Spleen (tissue), 11 donors: ENCODE results near the gene NPSR1. TPM values are rescaled to one million over a fixed set of nuclear protein-coding genes. Genes with fewer than 3 reads are reported as not detected.
"Not testable (repeated sequence)": the region's sequence is repeated elsewhere in the genome, so short reads cannot be mapped to it uniquely, and the experiment has no call there.

Experiments
- DNase-seq: peaks from one replicate; pipeline ENCODE4 v3.0.0-alpha.2; 2020
- H3K27ac ChIP-seq, 8 donors: fragments of 200-600 bp; sonication (generic) in 7 of 8; 1 replicate in 4 of 8; 2 replicates in 4 of 8; pipeline versions ENCODE4 v1.5.0 to v1.8.0; 2016 to 2021; ENCODE audit warnings: inconsistent platforms in 4 of 8, mild to moderate bottlenecking in 4 of 8, moderate library complexity in 1 of 8
- H3K27me3 ChIP-seq, 7 donors: fragments of 200-600 bp; sonication (generic) in 6 of 7; replicated peaks in 1 of 7; 1 replicate in 4 of 7; 2 replicates in 3 of 7; pipeline versions ENCODE4 v1.5.0 to v1.8.0; 2016 to 2021; ENCODE audit warnings: inconsistent platforms in 3 of 7, mild to moderate bottlenecking in 1 of 7
- H3K36me3 ChIP-seq, 6 donors: fragments of 200-600 bp; sonication (generic) in 5 of 6; 1 replicate in 4 of 6; 2 replicates in 2 of 6; pipeline versions ENCODE4 v1.5.0 to v1.8.0; 2016 to 2021; ENCODE audit warnings: inconsistent platforms in 2 of 6
- H3K4me1 ChIP-seq, 6 donors: fragments of 200-600 bp; sonication (generic) in 5 of 6; 1 replicate in 3 of 6; 2 replicates in 3 of 6; pipeline versions ENCODE4 v1.5.0 to v1.8.0; 2016 to 2021; ENCODE audit warnings: inconsistent platforms in 3 of 6
- H3K4me3 ChIP-seq, 8 donors: fragments of 200-600 bp; sonication (generic) in 7 of 8; 1 replicate in 4 of 8; 2 replicates in 4 of 8; pipeline versions ENCODE4 v1.5.0 to v1.8.0; 2016 to 2021; ENCODE audit warnings: inconsistent platforms in 4 of 8, mild to moderate bottlenecking in 4 of 8, moderate library complexity in 2 of 8
- H3K9me3 ChIP-seq, 8 donors: fragments of 200-600 bp; sonication (generic) in 7 of 8; 1 replicate in 4 of 8; 2 replicates in 4 of 8; pipeline versions ENCODE4 v1.5.0 to v1.8.0; 2016 to 2021; ENCODE audit warnings: inconsistent platforms in 4 of 8
- CTCF ChIP-seq, 11 experiments: fragments of 200-600 bp in 7 of 11; fragments of 450-650 bp in 4 of 11; sonication (generic) in 4 of 11; IDR thresholded peaks in 8 of 11; conservative IDR thresholded peaks in 3 of 11; 1 replicate in 7 of 11; 2 replicates in 4 of 11; pipeline versions ENCODE4 v1.4.0 to v1.8.0; 2016 to 2021; ENCODE audit warnings: antibody characterized with exemption in 11 of 11, inconsistent platforms in 4 of 11, mild to moderate bottlenecking in 1 of 11
- POLR2A ChIP-seq, 3 donors: fragments of 450-650 bp; IDR thresholded peaks; one replicate each; pipeline ENCODE4 v1.5.1; 2017; ENCODE audit warnings: antibody characterized with exemption in 3 of 3, mild to moderate bottlenecking in 1 of 3
- POLR2AphosphoS5 ChIP-seq, 3 donors: sonication (generic); formaldehyde crosslinking; IDR thresholded peaks; one replicate each; pipeline ENCODE4 v1.5.1; 2017; ENCODE audit warnings: antibody characterized with exemption in 3 of 3
- WGBS, 5 donors: extraction: QIAGEN DNeasy Blood & Tissue Kit in 3 of 5; methylation state at CpG; one replicate each; pipeline versions ENCODE4 v1.1.5 to v1.1.7; 2013 to 2018; 5-methylcytosine and 5-hydroxymethylcytosine counted together
- intact Hi-C: fragments of 100-400 bp; cut with DNase I; formaldehyde crosslinking; loops from one replicate; pipeline ENCODE4 v1.15.0; 2023; ENCODE audit warnings: low total_unique reads
- polyA plus RNA-seq, 3 donors: library from polyadenylated mRNA; stranded (reverse); fragments of 200-250 nt; gene quantifications; one replicate each; pipeline ENCODE4 v1.2.1, GENCODE V29; 2013
- total RNA-seq, 7 donors: library from RNA; depleted of rRNA in 3 of 7; stranded (reverse); fragments of >200 nt in 3 of 7; fragmentation: NEBNext Ultra II Directional in 4 of 7; extraction: Animal tissue kit (Norgen Biotek cat#: 25700) in 4 of 7; gene quantifications; one replicate each; pipeline versions ENCODE4 v1.1.0 to v1.2.1, GENCODE V29; 2016 to 2021
- donor health status: healthy with polysubstance abuse.
- donor health status: DM: no; HTN: no; CAD: no; lungs with moderate emphysema.
- donor health status: DM: no; HTN: no; CAD: no.
- donor health status: Bipolar disorder and iron deficiency.
- donor health status: healthy.
- donor health status: DM: no; HTN: no; CAD: no.
- donor health status: DM: yes; HTN: yes; CAD: no.

Gene NPSR1
- total and polyA plus RNA-seq, 10 donors, result not detected

DNA sequence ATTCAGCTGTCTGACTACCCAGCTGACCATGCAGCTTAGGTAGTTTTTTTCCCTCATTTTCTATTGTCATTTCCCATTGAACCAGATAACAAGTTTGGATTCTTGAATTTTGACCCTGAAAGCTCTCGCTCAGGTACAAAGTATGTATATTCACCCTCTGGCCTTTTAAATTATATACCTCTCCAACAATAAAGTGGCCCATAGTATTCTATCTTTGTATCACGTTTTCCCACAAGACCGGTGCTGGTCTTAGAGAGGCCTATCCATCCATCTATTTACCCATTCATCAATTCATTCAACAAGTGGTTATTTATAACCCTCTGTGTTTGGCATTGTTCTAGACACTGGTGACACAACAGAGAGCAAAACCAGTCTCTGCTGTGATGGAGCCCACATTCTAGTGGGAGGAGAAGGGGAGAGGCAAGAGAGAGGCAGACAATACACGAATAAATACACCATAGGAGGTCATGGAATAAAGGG lies 35.2 kb upstream of the NPSR1 start:
- DNase-seq, result no peak
- Histone ChIP-seq H3K27ac (no peak overlapping the region), H3K4me1 (no peaks in the 10 kb centered on the region), H3K36me3 (no peaks in the 10 kb centered on the region), H3K4me3 (no peak overlapping the region), H3K9me3 (no peaks in the 10 kb centered on the region), H3K27me3 (no peaks in the 10 kb centered on the region)
- TF ChIP-seq CTCF (IDR thresholded peaks at IDR 0.05 in 8 of 11, conservative IDR thresholded peaks at IDR 0.05 in 3 of 11) (no peak), POLR2A (IDR thresholded peaks at IDR 0.05) (no peak), POLR2AphosphoS5 (IDR thresholded peaks at IDR 0.05) (no peak)
- WGBS, 5 donors, result 63 to 77% (median 70%) methylated on average over 4 of the region's 4 CpGs
- intact Hi-C loops, result no loop called here

DNA sequence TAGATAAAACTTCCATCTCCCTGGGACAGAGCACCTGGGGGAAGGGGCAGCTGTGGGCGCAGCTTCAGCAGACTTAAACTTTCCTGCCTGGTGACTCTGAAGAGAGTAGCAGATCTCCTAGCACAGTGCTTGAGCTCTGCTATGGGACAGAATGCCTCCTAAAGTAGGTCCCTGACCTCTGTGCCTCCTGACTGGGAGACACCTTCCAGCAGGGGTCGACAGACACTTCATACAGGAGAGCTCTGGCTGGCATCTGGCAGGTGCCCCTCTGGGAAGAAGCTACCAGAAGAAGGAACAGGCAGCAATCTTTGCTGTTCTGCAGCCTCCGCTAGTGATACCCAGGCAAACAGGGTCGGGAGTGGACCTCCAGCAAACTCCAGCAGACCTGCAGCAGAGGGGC lies 29.4 kb upstream of the NPSR1 start:
- DNase-seq, H3K4me1 ChIP-seq, H3K27ac ChIP-seq, H3K27me3 ChIP-seq, intact Hi-C loops, H3K36me3 ChIP-seq, H3K9me3 ChIP-seq, H3K4me3 ChIP-seq: not testable (repeated sequence)
- 61 to 81% (median 72%) methylated on average over 4 of the region's 4 CpGs for WGBS, 5 donors

DNA sequence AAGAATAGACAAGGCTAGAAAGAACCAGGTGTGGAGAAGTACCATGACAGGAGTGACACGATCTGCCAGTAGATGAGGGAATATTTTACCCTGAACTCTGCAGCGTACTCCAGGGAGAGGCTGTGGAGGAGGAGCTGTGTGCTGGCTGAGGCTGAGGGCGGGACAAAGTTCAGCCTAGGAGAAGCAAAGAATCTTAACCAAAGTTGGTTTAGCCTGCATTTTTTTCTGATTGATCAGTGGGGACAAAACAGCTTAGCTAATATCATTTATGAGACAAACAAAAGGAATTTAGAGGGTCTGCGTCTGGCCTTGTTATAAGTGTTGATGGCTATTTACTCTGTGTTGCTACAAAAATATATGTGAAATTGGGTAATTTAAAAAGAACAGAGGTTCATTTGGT lies 5.2 kb upstream of the NPSR1 start:
- no peak for DNase-seq
- H3K27me3 ChIP-seq, result no peaks in the 10 kb centered on the region
- H3K4me1 ChIP-seq, result no peaks in the 10 kb centered on the region
- no peak overlapping the region for H3K4me3 ChIP-seq
- TF ChIP-seq CTCF (IDR thresholded peaks at IDR 0.05 in 8 of 11, conservative IDR thresholded peaks at IDR 0.05 in 3 of 11) (no peak), POLR2AphosphoS5 (IDR thresholded peaks at IDR 0.05) (no peak), POLR2A (IDR thresholded peaks at IDR 0.05) (no peak)
- H3K9me3 ChIP-seq, result peaks cover 0 to 9% (median 0%) of the 10 kb centered on the region in 8 donors
- no peak overlapping the region for H3K27ac ChIP-seq
- 73 to 82% (median 76%) methylated on average over 4 of the region's 4 CpGs for WGBS, 5 donors
- H3K36me3 ChIP-seq, result no peaks in the 10 kb centered on the region
- intact Hi-C loops, result no loop called here

DNA sequence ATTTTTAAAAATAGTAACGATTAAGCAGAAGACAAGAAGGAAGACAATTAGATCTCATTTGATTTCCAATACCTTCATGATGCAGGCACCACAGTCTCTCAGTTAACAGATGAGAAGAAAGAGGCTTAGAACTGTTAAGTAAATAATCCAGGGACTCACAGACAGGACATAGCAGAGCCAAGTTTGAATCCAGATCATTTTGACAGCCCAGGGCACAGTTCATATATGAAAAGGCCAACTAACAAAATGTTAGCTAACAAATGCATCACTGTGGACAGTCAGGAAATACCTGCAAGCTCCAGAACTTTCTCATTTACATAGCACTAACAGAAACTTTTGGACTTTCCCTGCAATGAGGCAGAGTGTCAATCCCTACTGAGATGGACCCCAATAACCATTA lies 4.2 kb upstream of the NPSR1 start:
- Histone ChIP-seq H3K36me3 (no peaks in the 10 kb centered on the region), H3K4me3 (no peak overlapping the region), H3K27ac (no peak overlapping the region), H3K27me3 (peaks cover 0 to 4% (median 0%) of the 10 kb centered on the region in 7 donors), H3K4me1 (no peaks in the 10 kb centered on the region), H3K9me3 (peaks cover 0 to 9% (median 0%) of the 10 kb centered on the region in 8 donors)
- TF ChIP-seq POLR2AphosphoS5 (IDR thresholded peaks at IDR 0.05) (no peak), POLR2A (IDR thresholded peaks at IDR 0.05) (no peak), CTCF (IDR thresholded peaks at IDR 0.05 in 8 of 11, conservative IDR thresholded peaks at IDR 0.05 in 3 of 11) (no peak)
- no peak for DNase-seq
- 81 to 96% (median 91%) methylated on average over 1 of the region's 1 CpG for WGBS, 5 donors
- intact Hi-C loops, result no loop called here

DNA sequence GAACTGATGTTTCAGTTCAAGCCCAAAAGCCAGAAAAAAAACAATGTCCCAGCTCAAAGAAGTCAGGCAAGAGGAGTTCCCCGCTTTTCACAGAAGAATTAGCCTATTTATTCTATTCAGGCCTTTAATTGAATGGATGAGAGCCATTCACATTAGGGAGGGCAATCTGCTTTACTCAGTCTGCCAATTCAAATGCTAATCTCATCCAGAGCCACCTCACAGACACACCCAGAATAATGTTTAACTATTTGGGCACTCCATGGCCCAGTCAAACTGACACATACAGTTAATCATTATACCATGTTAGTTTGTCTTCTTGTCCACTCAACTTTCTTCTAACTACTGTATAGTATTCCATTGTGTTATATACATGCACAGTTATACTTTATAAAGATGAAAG lies 2.6 kb upstream of the NPSR1 start:
- intact Hi-C loops, result no loop called here
- TF ChIP-seq POLR2AphosphoS5 (IDR thresholded peaks at IDR 0.05) (no peak), POLR2A (IDR thresholded peaks at IDR 0.05) (no peak), CTCF (IDR thresholded peaks at IDR 0.05 in 8 of 11, conservative IDR thresholded peaks at IDR 0.05 in 3 of 11) (no peak)
- Histone ChIP-seq H3K27ac (no peak overlapping the region), H3K4me1 (no peaks in the 10 kb centered on the region), H3K9me3 (peaks cover 0 to 5% (median 0%) of the 10 kb centered on the region in 8 donors), H3K4me3 (no peak overlapping the region), H3K36me3 (no peaks in the 10 kb centered on the region), H3K27me3 (peaks cover 0 to 4% (median 0%) of the 10 kb centered on the region in 7 donors)
- WGBS, 5 donors, result 82 to 96% (median 88%) methylated on average over 1 of the region's 1 CpG
- DNase-seq, result no peak
